Measurements from ENCODE around the gene BANF1. TPM values are rescaled to one million over a fixed set of nuclear protein-coding genes. Genes with fewer than 3 reads are reported as not detected.
"Not testable (repeated sequence)": the region's sequence is repeated elsewhere in the genome, so short reads cannot be mapped to it uniquely, and the experiment has no call there.

BANF1 gene
- total and polyA plus RNA-seq, 9 donors, result 35.7 to 264 (median 243) TPM

DNA sequence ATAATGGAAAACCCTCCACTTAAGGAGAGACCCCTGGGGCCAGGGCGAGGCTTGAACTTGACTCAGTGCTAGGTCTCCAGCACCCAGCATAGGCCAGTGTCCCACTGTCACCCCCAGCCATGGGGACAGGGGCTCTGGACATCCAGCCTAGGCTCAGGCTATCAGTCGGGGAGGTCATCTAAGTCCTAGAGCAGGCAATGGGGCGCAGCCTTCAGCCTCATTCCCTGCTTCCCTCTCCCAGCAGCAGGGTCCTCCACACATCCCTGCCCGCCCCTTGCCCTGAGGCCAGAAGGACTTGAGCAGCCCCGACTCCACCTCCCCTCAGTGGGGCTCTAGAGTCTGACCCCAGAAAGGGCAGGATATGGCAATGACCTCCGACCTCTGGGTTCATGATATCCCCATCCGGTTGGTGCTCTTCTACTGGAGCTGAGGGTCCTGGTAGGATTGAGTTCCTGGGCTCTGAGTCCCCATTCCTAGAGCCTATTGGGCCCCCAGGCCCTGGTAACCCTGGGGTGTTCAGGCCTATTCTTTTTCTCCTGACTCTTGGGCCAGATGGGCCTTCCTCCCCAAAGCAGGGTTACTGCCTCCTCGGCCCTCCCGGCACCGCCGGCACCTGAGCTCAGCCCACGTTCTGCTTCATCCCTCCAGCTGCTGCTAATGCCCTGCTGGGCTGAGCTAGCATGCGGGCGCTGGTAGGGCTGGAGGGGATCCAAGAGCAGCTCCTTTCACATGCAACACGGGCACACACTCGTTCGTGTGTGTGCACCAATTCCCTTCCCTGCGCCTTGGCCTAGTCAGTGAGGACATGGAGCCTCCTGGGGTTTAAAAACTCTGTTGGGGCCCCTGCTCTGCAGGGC, 13.9 kb downstream of the BANF1 start:
- Histone ChIP-seq H3K36me3 (ENCODE audit: control insufficient read depth, insufficient read depth, low read length) (no peaks in the 10 kb centered on the region), H3K27ac (ENCODE audit: low read length) (no peak overlapping the region), H3K4me1 (ENCODE audit: control insufficient read depth, insufficient read depth, low read length) (peaks cover 12% of the 10 kb centered on the region), H3K9me3 (replicated peaks; ENCODE audit: control insufficient read depth, low read depth, low read length) (no peaks in the 10 kb centered on the region), H3K4me3 (ENCODE audit: low read length) (no peak overlapping the region), H3K27me3 (ENCODE audit: control insufficient read depth, insufficient read depth, low read length) (peaks cover 27% of the 10 kb centered on the region)
- DNase-seq, result no peak
- WGBS (ENCODE audit: insufficient coverage), result 72% methylated on average over 14 of the region's 18 CpGs

- no peak for DNase-seq
- Histone ChIP-seq H3K27me3 (ENCODE audit: control insufficient read depth, insufficient read depth, low read length) (peaks cover 21% of the 10 kb centered on the region), H3K9me3 (replicated peaks; ENCODE audit: control insufficient read depth, low read depth, low read length) (no peaks in the 10 kb centered on the region), H3K27ac (ENCODE audit: low read length) (no peak overlapping the region), H3K4me3 (ENCODE audit: low read length) (no peak overlapping the region), H3K4me1 (ENCODE audit: control insufficient read depth, insufficient read depth, low read length) (peaks cover 12% of the 10 kb centered on the region), H3K36me3 (ENCODE audit: control insufficient read depth, insufficient read depth, low read length) (no peaks in the 10 kb centered on the region)
- WGBS (ENCODE audit: insufficient coverage), result 85% methylated on average over 9 of the region's 10 CpGs
These were observed 14.5 kb downstream of the BANF1 start for GRCh38 chr11:66016793-66017177.

- H3K27ac ChIP-seq (ENCODE audit: low read length), result no peak overlapping the region
- no peak for DNase-seq
- H3K36me3 ChIP-seq (ENCODE audit: control insufficient read depth, insufficient read depth, low read length), result no peaks in the 10 kb centered on the region
- 86% methylated on average over 3 of the region's 4 CpGs for WGBS (ENCODE audit: insufficient coverage)
- H3K4me1 ChIP-seq (ENCODE audit: control insufficient read depth, insufficient read depth, low read length), result peaks cover 13% of the 10 kb centered on the region
- H3K27me3 ChIP-seq (ENCODE audit: control insufficient read depth, insufficient read depth, low read length), result peaks cover 18% of the 10 kb centered on the region
- no peak overlapping the region for H3K4me3 ChIP-seq (ENCODE audit: low read length)
- no peaks in the 10 kb centered on the region for H3K9me3 ChIP-seq (replicated peaks; ENCODE audit: control insufficient read depth, low read depth, low read length)
These were observed 15.0 kb downstream of the BANF1 start for GRCh38 chr11:66017321-66017720.

DNA sequence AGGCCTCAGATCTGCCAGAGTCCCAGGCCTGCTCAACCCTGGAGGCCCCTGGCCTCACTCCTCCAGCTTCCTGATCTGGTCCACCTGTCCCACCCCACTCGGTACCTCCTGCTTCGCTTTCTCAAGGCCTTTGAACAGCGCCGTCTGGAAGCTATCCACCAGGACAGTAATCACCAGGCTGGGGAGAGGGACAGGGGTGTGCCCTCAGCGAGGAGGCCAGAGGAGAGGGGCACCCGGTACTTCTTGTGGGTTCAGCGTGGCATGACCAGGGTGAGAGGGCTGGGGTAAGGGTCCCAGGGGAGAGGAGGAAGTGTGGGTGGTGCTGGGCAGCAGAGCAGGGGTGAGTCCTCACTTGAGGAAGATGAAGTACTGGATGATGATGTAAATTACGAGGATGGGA, 17.9 kb downstream of the BANF1 start:
- no peaks in the 10 kb centered on the region for H3K9me3 ChIP-seq (replicated peaks; ENCODE audit: control insufficient read depth, low read depth, low read length)
- H3K4me3 ChIP-seq (ENCODE audit: low read length), result no peak overlapping the region
- 63% methylated on average over 5 of the region's 8 CpGs for WGBS (ENCODE audit: insufficient coverage)
- H3K27me3 ChIP-seq (ENCODE audit: control insufficient read depth, insufficient read depth, low read length), result peaks cover 12% of the 10 kb centered on the region
- H3K27ac ChIP-seq (ENCODE audit: low read length), result no peak overlapping the region
- H3K4me1 ChIP-seq (ENCODE audit: control insufficient read depth, insufficient read depth, low read length), result peaks cover 17% of the 10 kb centered on the region
- no peaks in the 10 kb centered on the region for H3K36me3 ChIP-seq (ENCODE audit: control insufficient read depth, insufficient read depth, low read length)
- DNase-seq, result no peak

DNA sequence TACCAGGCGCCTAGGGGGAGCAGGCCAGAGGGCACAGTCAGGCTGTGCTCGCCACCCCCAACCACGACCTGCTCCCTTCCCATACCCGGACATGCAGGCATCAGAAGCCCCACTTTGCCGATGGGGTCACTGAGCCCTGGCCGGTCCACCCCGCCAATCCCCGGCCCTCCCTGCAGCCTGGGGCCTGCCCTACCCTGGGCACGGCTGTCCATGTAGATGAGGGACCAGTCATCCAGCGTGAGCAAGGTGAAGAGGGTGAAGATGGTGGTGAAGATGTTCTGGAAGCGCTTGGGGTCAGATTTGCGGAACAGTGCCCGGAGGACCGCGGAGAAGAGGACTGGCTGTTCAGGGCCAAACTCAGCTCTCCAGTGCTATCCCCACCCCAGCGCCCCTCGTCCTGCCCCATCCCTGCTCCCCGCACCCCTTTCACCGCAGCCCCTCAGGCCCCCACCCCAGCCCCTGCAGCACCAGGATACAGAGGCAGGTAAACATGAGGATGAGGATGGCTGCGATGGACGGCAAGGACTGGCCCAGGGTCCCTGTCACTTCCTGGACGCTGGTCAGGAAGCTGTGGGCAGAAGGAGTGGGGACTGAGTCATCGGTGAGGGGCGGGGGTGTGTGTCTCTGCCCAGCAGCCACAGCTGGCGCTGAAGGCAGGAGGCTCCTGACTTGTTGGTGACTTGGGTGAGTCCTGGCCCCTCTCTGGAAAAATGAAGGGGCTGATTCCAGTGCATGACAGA, 18.5 kb downstream of the BANF1 start:
- DNase-seq, result no peak
- H3K4me3 ChIP-seq (ENCODE audit: low read length), result no peak overlapping the region
- WGBS (ENCODE audit: insufficient coverage), result 79% methylated on average over 15 of the region's 25 CpGs
- H3K4me1 ChIP-seq (ENCODE audit: control insufficient read depth, insufficient read depth, low read length), result peaks cover 12% of the 10 kb centered on the region
- H3K36me3 ChIP-seq (ENCODE audit: control insufficient read depth, insufficient read depth, low read length), result no peaks in the 10 kb centered on the region
- H3K27me3 ChIP-seq (ENCODE audit: control insufficient read depth, insufficient read depth, low read length), result peaks cover 12% of the 10 kb centered on the region
- no peaks in the 10 kb centered on the region for H3K9me3 ChIP-seq (replicated peaks; ENCODE audit: control insufficient read depth, low read depth, low read length)
- no peak overlapping the region for H3K27ac ChIP-seq (ENCODE audit: low read length)

- peaks cover 7% of the 10 kb centered on the region for H3K4me1 ChIP-seq (ENCODE audit: control insufficient read depth, insufficient read depth, low read length)
- no peak overlapping the region for H3K4me3 ChIP-seq (ENCODE audit: low read length)
- peak; percentile 55 for DNase-seq
- H3K9me3 ChIP-seq (replicated peaks; ENCODE audit: control insufficient read depth, low read depth, low read length), result no peaks in the 10 kb centered on the region
- no peaks in the 10 kb centered on the region for H3K36me3 ChIP-seq (ENCODE audit: control insufficient read depth, insufficient read depth, low read length)
- H3K27me3 ChIP-seq (ENCODE audit: control insufficient read depth, insufficient read depth, low read length), result peaks cover 12% of the 10 kb centered on the region
- 25% methylated on average over 46 of the region's 46 CpGs for WGBS (ENCODE audit: insufficient coverage)
- no peak overlapping the region for H3K27ac ChIP-seq (ENCODE audit: low read length)
These were observed 20.3 kb downstream of the BANF1 start for GRCh38 chr11:66022401-66023185.

DNA sequence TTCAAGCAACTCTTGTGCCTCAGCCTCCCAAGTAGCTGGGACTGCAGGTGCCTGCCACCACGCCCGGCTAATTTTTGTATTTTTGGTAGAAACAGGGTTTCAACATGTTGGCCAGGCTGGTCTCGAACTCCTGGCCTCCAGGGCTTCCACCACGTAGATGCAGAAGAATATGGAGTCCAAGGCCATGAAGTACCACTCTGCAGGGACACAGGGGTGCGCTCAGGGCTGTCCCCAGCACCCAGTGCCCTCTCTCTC, 20.8 kb downstream of the BANF1 start:
- not testable (repeated sequence) for H3K36me3 ChIP-seq (ENCODE audit: control insufficient read depth, insufficient read depth, low read length); H3K9me3 ChIP-seq (replicated peaks; ENCODE audit: control insufficient read depth, low read depth, low read length); DNase-seq; H3K4me3 ChIP-seq (ENCODE audit: low read length); H3K4me1 ChIP-seq (ENCODE audit: control insufficient read depth, insufficient read depth, low read length); H3K27ac ChIP-seq (ENCODE audit: low read length)
- peaks cover 12% of the 10 kb centered on the region for H3K27me3 ChIP-seq (ENCODE audit: control insufficient read depth, insufficient read depth, low read length)
- WGBS (ENCODE audit: insufficient coverage), result 88% methylated on average over 4 of the region's 5 CpGs

DNA sequence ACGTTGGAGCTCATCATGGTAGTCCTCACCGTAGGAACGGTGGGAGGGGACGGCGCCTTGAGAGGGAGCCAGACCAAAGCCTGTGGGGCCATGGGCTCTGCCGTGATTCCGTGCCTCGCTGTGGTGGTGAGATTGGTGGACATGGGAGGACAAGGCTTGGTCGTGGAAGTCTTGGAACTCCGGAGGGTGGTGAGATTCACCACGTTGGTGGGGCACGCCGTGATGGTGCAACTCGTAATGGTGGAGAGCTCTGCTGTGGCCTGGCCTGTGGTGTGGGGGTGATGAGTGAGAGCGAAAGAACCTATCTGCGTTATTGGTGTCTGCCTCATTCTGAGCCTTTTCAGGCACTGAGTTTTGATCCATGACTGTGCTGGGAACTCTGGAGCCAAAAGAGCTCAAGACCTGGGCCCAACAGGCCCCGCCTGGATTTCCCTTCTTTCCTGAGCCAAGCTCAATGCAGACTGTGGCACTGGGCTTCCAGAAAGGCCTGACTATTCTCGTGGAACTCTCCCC, 23.8 kb downstream of the BANF1 start, which contains the start of gene CATSPER1:
TSS of gene CATSPER1 (minus strand) at position 463 of the 513 bp plus-strand sequence. CDS start at position 363, 100 bp downstream.
- H3K27ac ChIP-seq (ENCODE audit: low read length), result no peak within 1 kb of the TSS
- H3K36me3 ChIP-seq (ENCODE audit: control insufficient read depth, insufficient read depth, low read length), result no peaks in the 10 kb centered on the region
- no peak within 1 kb of the TSS for H3K4me3 ChIP-seq (ENCODE audit: low read length)
- no peak for DNase-seq
- H3K4me1 ChIP-seq (ENCODE audit: control insufficient read depth, insufficient read depth, low read length), result peaks cover 7% of the 10 kb centered on the region
- H3K9me3 ChIP-seq (replicated peaks; ENCODE audit: control insufficient read depth, low read depth, low read length), result no peaks in the 10 kb centered on the region
- WGBS (ENCODE audit: insufficient coverage), result 85% methylated on average over 18 of the region's 18 CpGs
- peaks cover 12% of the 10 kb centered on the region for H3K27me3 ChIP-seq (ENCODE audit: control insufficient read depth, insufficient read depth, low read length)

DNA sequence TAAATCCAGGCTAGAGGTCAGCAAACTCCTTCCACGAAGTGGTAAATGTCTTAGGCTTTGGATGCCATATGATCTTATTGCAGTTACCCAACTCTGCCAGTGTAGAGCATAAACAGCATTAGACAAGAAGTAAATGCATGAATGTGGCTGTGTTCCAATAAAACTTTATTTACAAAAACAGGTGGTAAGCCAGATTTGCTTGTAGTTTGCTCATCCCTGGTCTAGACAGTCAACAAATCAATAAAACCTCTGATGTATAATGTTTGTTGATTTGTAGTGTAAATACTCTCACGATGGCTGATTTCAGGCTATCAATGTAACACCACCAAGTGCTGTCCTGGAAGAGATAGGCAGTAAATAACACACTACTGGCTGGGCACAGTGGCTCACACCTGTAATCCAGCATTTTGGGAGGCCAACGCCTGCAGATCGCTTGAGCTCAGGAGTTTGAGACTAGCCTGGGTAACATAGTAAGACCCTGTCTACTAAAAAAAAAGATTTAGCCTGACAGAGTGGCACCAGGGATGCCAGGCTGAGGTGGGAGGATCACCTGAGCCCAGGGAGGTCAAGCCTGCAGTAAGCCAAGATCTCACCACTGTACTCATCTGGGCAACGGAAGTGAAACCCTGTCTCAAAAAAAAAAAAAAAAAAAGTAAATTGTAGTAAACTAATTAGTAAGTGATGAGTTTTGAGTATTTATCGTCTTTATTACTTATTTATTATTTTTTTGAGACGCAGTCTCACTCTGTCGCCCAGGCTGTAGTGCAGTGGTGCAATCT, 30.8 kb downstream of the BANF1 start:
- Histone ChIP-seq H3K27ac (ENCODE audit: low read length) (no peak overlapping the region), H3K4me3 (ENCODE audit: low read length) (no peak overlapping the region), H3K4me1 (ENCODE audit: control insufficient read depth, insufficient read depth, low read length) (no peaks in the 10 kb centered on the region), H3K27me3 (ENCODE audit: control insufficient read depth, insufficient read depth, low read length) (peaks cover 5% of the 10 kb centered on the region), H3K9me3 (replicated peaks; ENCODE audit: control insufficient read depth, low read depth, low read length) (no peaks in the 10 kb centered on the region), H3K36me3 (ENCODE audit: control insufficient read depth, insufficient read depth, low read length) (no peaks in the 10 kb centered on the region)
- no peak for DNase-seq
- WGBS (ENCODE audit: insufficient coverage), result 86% methylated on average over 2 of the region's 8 CpGs

Measured in muscle of leg (tissue), 11 donors.